H1 (cell line): ENCODE results near the gene BABAM2. TPM values are rescaled to one million over a fixed set of nuclear protein-coding genes. Genes with fewer than 3 reads are reported as not detected.

Source experiments
- BACH1 ChIP-seq: IDR thresholded peaks from 2 replicates; pipeline ENCODE4 v1.6.1; 2012; ENCODE audit warnings: low read length, improper control_type of control experiment
- CBX5 ChIP-seq: fragments of 300-800, 300-1000 bp; sonication (generic); IDR thresholded peaks from 2 replicates; pipeline ENCODE4 v1.7.1; 2016; ENCODE audit warnings: antibody characterized with exemption, low read length, low read depth
- CHD1 ChIP-seq: IDR thresholded peaks from 2 replicates; pipeline ENCODE4 v1.6.1; 2012; ENCODE audit warnings: low read depth, low read length, improper control_type of control experiment
- POLR2AphosphoS5 ChIP-seq: IDR thresholded peaks from 2 replicates; pipeline ENCODE4 v1.6.1; 2011; ENCODE audit warnings: low read depth, low read length
- RAD21 ChIP-seq, 2 experiments: IDR thresholded peaks in 1 of 2; conservative IDR thresholded peaks in 1 of 2; 2 replicates each; pipeline ENCODE4 v1.6.1; 2011; ENCODE audit warnings: low read depth in 2 of 2, low read length in 2 of 2, improper control_type of control experiment in 1 of 2, inconsistent platforms in 1 of 2, mild to moderate bottlenecking in 1 of 2, moderate library complexity in 1 of 2
- SUZ12 ChIP-seq: fragments of 200-600 bp; sonication (generic); IDR thresholded peaks from 2 replicates; pipeline ENCODE4 v1.6.1; 2012; ENCODE audit warnings: mild to moderate bottlenecking, inconsistent platforms, low read length, moderate library complexity, mixed read lengths
- ZNF274 ChIP-seq: IDR thresholded peaks from 2 replicates; pipeline ENCODE4 v1.7.0; 2012; ENCODE audit warnings: low read length, borderline replicate concordance; ENCODE audit errors: extremely low read depth
- polyA plus RNA-seq, 7 experiments: library from polyadenylated mRNA; depleted of rRNA in 3 of 7; stranded (reverse) in 5 of 7; unstranded in 2 of 7; fragments of >200 nt in 5 of 7; fragments of 200-250 nt in 2 of 7; gene quantifications; 1 replicate in 5 of 7; 2 replicates in 1 of 7; 4 replicates in 1 of 7; pipeline versions ENCODE4 v1.2.1 to v1.2.3, GENCODE V29; 2011 to 2013; ENCODE audit warnings: missing spikeins in 2 of 7, mixed read lengths in 2 of 7
- total RNA-seq: library from RNA; stranded (reverse); fragmentation: NEBNext Ultra II Directional; extraction: Animal tissue kit (Norgen Biotek cat#: 25700); gene quantifications from 2 replicates; pipeline ENCODE4 v1.2.1, GENCODE V29; 2021

Gene BABAM2
- total and polyA plus RNA-seq, 2 of the 8 experiments (the other 6 are each of a cell fraction or from before 2014, with no cell fraction given) = 15.8 to 20.9 TPM

- no peak for TF ChIP-seq POLR2AphosphoS5
- TF ChIP-seq SUZ12 = no peak
- TF ChIP-seq ZNF274 = no peak
- TF ChIP-seq CBX5 = no peak
- TF ChIP-seq RAD21 (IDR thresholded peaks at IDR 0.05 in 1 of 2, conservative IDR thresholded peaks at IDR 0.05 in 1 of 2; ENCODE audit: low read depth in 2 of 2, low read length in 2 of 2) = no peak
- TF ChIP-seq CHD1 = no peak
- TF ChIP-seq BACH1 = no peak
Measured at GRCh38 chr2:28030600-28030999, 140.1 kb downstream of the BABAM2 start (continued).
